Thyroid gland (tissue), 4 donors: Measurements from ENCODE around the gene ACSF3. TPM values are rescaled to one million over a fixed set of nuclear protein-coding genes. Genes with fewer than 3 reads are reported as not detected.

Experiments used
- DNase-seq, 2 donors: peaks; one replicate each; pipeline ENCODE4 v3.0.0-alpha.2; 2019
- H3K27ac ChIP-seq, 3 donors: fragments of 200-600 bp; sonication (generic); 1 replicate in 2 of 3; 2 replicates in 1 of 3; pipeline ENCODE4 v1.5.1; 2016 to 2019; ENCODE audit warnings: mild to moderate bottlenecking in 1 of 3, moderate library complexity in 1 of 3
- H3K27me3 ChIP-seq: fragments of 200-600 bp; sonication (generic); one replicate; pipeline ENCODE4 v1.5.1; 2019
- H3K36me3 ChIP-seq, 2 donors: fragments of 200-600 bp; sonication (generic); one replicate each; pipeline ENCODE4 v1.5.1; 2016 to 2019
- H3K4me1 ChIP-seq, 2 donors: fragments of 200-600 bp; sonication (generic); one replicate each; pipeline ENCODE4 v1.5.1; 2017 to 2019
- H3K4me3 ChIP-seq, 3 donors: fragments of 200-600 bp; sonication (generic); replicated peaks in 1 of 3; 1 replicate in 2 of 3; 2 replicates in 1 of 3; pipeline ENCODE4 v1.5.1; 2016; ENCODE audit warnings: mild to moderate bottlenecking in 1 of 3
- H3K9me3 ChIP-seq: fragments of 200-600 bp; sonication (generic); one replicate; pipeline ENCODE4 v1.5.1; 2017
- CTCF ChIP-seq, 6 experiments: fragments of 200-600 bp in 3 of 6; fragments of 450-650 bp in 3 of 6; sonication (generic) in 3 of 6; IDR thresholded peaks; one replicate each; pipeline ENCODE4 v1.5.1; 2016 to 2019; ENCODE audit warnings: antibody characterized with exemption in 6 of 6, mild to moderate bottlenecking in 2 of 6, inconsistent platforms in 1 of 6, moderate library complexity in 1 of 6
- POLR2A ChIP-seq, 2 donors: fragments of 450-650 bp; IDR thresholded peaks; one replicate each; pipeline ENCODE4 v1.6.1; 2017; ENCODE audit warnings: antibody characterized with exemption in 2 of 2, mild to moderate bottlenecking in 2 of 2, moderate library complexity in 1 of 2
- WGBS, 2 donors: methylation state at CpG; one replicate each; pipeline ENCODE4 v1.1.5; 2017; 5-methylcytosine and 5-hydroxymethylcytosine counted together
- intact Hi-C: fragments of 100-400 bp; cut with DNase I; formaldehyde crosslinking; loops from one replicate; pipeline ENCODE4 v1.15.1; 2023
- total RNA-seq, 4 donors: library from RNA; depleted of rRNA; stranded (reverse); fragments of >200 nt; gene quantifications; one replicate each; pipeline ENCODE4 v1.2.3, GENCODE V29; 2016

Gene ACSF3
- total RNA-seq, 4 donors from 2014 or later: 30.1 to 51.2 (median 33.4) TPM

- Histone ChIP-seq H3K9me3 (no peaks in the 10 kb centered on the region), H3K27me3 (no peaks in the 10 kb centered on the region), H3K4me3 (no peak overlapping the region), H3K4me1 (peaks cover 8 to 10% of the 10 kb centered on the region in 2 donors), H3K36me3 (peaks cover 18 to 43% of the 10 kb centered on the region in 2 donors), H3K27ac (no peak overlapping the region)
- no peak for TF ChIP-seq CTCF (IDR thresholded peaks at IDR 0.05)
- TF ChIP-seq POLR2A (IDR thresholded peaks at IDR 0.05): no peak
- intact Hi-C loops: no loop called here
- WGBS, 2 donors: 97% methylated on average over 17 to 18 of the region's 18 CpGs
- DNase-seq: no peak
These were observed 56.6 kb downstream of the ACSF3 start for GRCh38 chr16:89150090-89150835.

GRCh38 chr16:89150981-89151380, 57.3 kb downstream of the ACSF3 start:
- H3K4me1 ChIP-seq: peaks cover 14 to 17% of the 10 kb centered on the region in 2 donors
- no peak overlapping the region for H3K4me3 ChIP-seq
- intact Hi-C loops: no loop called here
- TF ChIP-seq POLR2A (IDR thresholded peaks at IDR 0.05) (no peak), CTCF (IDR thresholded peaks at IDR 0.05) (no peak)
- peaks cover 14 to 36% of the 10 kb centered on the region in 2 donors for H3K36me3 ChIP-seq
- no peaks in the 10 kb centered on the region for H3K27me3 ChIP-seq
- no peak overlapping the region for H3K27ac ChIP-seq
- no peak for DNase-seq
- no peaks in the 10 kb centered on the region for H3K9me3 ChIP-seq
- WGBS, 2 donors: 92 to 98% methylated on average over 8 of the region's 8 CpGs

GRCh38 chr16:89152831-89153700, 59.4 kb downstream of the ACSF3 start:
- H3K27ac ChIP-seq: no peak overlapping the region
- H3K9me3 ChIP-seq: no peaks in the 10 kb centered on the region
- DNase-seq: no peak
- WGBS, 2 donors: 92 to 93% methylated on average over 34 to 40 of the region's 41 CpGs
- no peaks in the 10 kb centered on the region for H3K27me3 ChIP-seq
- intact Hi-C loops: no loop called here
- H3K36me3 ChIP-seq: peaks cover 7 to 29% of the 10 kb centered on the region in 2 donors
- peaks cover 14 to 20% of the 10 kb centered on the region in 2 donors for H3K4me1 ChIP-seq
- TF ChIP-seq POLR2A (IDR thresholded peaks at IDR 0.05): no peak
- TF ChIP-seq CTCF (IDR thresholded peaks at IDR 0.05): no peak
- no peak overlapping the region for H3K4me3 ChIP-seq

- H3K27ac ChIP-seq: no peak overlapping the region
- no peaks in the 10 kb centered on the region for H3K9me3 ChIP-seq
- intact Hi-C loops: no loop called here
- H3K27me3 ChIP-seq: no peaks in the 10 kb centered on the region
- DNase-seq: no peak
- peaks cover 7 to 22% of the 10 kb centered on the region in 2 donors for H3K36me3 ChIP-seq
- H3K4me3 ChIP-seq: no peak overlapping the region
- TF ChIP-seq CTCF (IDR thresholded peaks at IDR 0.05) (no peak), POLR2A (IDR thresholded peaks at IDR 0.05) (no peak)
- H3K4me1 ChIP-seq: peaks cover 14 to 20% of the 10 kb centered on the region in 2 donors
- WGBS, 2 donors: 85% methylated on average over 17 of the region's 19 CpGs; no CpG with 5 or more reads in 1 of the 2 donors
These were observed 60.2 kb downstream of the ACSF3 start for GRCh38 chr16:89153848-89154271.
